GM19455 (cell line): ENCODE results near the gene ADAP2.
"Not testable (repeated sequence)": the region's sequence is repeated elsewhere in the genome, so short reads cannot be mapped to it uniquely, and the experiment has no call there.

Experiments used
- ATAC-seq: cut with Tn5 transposase; IDR thresholded peaks from one replicate; pipeline ENCODE4 v1.9.1; 2021; ENCODE audit not compliant: unreplicated experiment

Gene ADAP2

DNA sequence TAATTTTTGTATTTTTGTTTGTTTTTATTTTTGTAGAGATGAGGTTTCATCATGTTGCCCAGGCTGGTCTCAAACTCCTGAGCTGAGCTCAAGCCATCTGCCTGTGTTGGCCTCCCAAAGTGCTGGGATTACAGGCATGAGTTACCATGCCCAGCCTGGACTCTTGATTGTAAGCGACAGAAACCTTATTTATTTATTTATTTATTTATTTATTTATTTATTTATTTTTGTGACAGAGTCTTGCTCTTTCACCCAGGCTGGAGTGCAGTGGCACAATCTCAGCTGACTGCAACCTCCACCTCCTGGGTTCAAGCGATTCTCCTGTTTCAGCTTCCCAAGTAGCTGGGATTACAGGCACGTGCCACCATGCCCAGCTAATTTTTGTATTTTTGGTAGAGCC, 8.1 kb downstream of the ADAP2 start:
- not testable (repeated sequence) for ATAC-seq

DNA sequence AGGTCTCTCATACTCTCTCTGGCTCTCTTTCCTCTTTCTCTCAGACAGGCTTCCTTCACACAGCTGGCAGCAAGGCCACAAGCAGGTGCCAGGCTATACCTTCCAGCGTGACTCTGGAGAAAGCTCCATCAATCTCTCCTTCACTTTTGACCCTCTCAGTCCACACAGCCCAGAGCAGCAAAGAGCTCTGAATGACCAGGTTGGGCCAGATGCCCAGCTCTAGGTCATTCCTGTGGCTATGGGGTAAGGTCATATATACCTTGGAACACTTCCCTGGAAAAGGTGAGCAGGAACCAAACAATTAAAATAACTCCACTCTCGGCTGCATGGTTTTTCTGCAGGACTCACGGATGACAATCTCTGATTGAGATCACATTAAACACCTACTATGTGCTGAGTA, 8.8 kb downstream of the ADAP2 start:
- no peak for ATAC-seq

- ATAC-seq: not testable (repeated sequence)
These were observed 9.8 kb downstream of the ADAP2 start for GRCh38 chr17:30931582-30931981.

DNA sequence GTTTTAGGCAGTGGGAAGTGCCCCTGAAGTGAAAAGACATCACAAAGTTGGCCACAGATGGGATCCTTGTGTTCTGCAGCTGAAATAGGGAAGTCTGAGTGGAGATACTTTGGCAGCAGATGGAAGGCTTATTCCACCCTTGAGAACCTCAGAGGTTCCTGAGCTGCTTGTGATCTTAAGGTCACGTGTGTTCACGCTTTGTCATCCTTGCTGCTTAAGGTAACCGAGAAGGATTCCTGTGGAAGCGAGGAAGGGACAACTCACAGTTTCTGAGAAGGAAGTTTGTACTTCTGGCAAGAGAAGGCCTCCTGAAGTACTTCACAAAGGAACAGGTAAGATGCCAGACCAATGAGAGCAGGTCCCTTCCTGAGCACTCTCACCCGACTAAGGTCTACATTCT, 12.2 kb downstream of the ADAP2 start:
- no peak for ATAC-seq

- no peak for ATAC-seq
These were observed 17.4 kb downstream of the ADAP2 start for GRCh38 chr17:30939051-30939689.

DNA sequence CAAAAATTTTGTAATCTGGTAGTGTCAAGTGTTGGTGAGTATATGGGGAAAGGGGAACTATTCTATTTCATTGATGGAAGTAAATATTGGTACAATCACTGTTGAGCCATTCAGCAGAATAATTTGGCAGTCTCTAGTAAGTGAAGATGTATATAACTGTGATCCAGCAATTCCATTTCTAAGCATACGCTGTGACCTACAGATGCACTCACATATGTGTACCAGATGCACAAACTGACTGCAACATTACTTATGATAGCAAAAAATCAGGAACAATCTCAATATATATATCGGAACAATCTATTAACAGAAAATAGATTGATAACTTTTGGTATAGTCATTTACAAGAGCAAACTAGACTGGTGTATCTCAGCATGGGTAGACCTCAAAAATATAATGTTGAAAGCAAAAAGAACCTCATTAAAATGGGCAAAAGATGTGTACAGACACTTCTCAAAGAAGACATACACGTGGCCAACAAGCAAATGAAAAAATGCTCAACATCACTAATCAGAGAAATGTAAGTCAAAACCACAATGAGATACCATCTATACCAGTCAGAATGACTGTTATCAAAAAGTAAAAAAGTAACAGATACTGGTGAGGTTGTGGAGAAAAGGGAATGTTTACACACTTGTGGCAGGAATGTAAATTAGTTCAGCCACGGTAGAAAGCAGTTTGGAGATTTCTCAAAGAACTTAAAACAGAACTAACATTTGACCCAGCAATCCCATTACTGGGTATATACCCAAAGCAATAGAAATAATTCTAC, 20.7 kb downstream of the ADAP2 start:
- ATAC-seq: no peak

DNA sequence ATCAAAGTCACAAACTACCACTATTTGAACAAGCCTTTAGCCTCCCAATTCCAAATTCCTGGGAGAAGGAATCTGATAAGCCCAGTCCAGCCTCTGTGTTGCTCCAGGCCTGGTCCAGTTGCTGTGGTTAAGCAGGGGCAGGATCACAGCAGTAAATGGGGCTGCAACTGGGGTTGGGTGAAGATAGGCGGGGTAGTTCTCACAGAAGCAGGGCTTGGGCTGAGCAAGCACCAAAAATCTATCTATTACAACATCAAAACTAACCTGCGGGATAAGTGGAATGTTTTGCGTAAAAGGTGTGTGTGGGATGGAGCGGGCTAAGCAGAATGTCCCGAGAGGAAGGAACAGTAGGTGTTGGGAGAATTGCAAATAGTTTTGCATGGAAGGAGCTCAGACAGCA, 26.1 kb downstream of the ADAP2 start:
- ATAC-seq: no peak

DNA sequence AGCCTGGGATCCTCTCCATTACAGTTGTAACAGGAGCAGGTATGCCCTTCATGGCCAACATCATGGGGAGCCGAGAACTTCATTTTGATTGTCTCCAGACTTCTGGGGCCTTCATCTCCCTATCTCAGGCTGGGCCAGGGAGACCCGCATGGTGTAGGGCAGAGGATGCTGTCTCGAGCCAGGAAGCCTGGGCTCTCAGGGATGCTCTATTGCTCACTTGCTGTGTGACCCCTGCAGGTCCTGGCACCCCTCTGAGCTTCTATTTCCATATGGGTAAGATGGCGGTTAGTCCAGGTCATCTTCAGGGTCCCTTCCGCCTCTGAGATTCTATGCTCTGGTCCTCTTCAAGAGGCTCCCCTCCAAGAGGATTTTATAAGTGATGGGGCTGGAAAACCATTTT, 28.4 kb downstream of the ADAP2 start:
- no peak for ATAC-seq

DNA sequence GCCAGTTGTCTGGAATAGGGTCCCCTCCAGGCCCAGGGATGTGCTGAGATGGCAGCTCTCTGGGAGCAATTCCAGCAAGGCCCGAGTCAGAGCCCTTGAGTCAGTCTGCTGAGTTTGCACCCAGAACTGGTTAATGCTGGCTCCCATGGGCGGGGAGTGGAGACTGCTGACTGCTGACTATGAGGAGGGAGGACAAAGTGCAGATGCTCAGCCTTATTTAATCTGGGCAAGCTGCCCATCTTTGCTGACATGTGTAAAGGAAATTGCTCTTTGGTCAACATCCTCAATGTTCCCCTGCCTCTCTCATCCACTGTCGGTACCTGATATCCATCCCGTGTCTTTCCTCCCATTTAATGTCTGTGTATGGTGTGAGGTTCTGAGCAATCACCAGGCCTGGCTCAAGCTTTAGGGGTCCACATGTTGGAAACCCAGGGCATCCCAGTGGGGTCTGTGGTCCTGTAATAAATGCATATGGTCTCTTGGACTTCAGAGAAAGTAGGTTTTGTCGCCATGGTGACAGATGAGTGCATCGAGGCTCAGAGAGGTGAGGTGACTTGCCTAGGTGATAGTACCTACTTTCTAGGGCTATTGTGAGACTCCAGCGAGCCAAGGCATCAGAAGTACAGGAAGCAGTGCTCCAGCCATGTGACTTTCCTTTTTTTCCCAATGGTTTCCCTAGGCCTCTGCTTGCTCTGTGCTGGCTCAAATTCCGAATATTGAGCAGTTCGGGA, 29.1 kb downstream of the ADAP2 start:
- ATAC-seq: no peak

DNA sequence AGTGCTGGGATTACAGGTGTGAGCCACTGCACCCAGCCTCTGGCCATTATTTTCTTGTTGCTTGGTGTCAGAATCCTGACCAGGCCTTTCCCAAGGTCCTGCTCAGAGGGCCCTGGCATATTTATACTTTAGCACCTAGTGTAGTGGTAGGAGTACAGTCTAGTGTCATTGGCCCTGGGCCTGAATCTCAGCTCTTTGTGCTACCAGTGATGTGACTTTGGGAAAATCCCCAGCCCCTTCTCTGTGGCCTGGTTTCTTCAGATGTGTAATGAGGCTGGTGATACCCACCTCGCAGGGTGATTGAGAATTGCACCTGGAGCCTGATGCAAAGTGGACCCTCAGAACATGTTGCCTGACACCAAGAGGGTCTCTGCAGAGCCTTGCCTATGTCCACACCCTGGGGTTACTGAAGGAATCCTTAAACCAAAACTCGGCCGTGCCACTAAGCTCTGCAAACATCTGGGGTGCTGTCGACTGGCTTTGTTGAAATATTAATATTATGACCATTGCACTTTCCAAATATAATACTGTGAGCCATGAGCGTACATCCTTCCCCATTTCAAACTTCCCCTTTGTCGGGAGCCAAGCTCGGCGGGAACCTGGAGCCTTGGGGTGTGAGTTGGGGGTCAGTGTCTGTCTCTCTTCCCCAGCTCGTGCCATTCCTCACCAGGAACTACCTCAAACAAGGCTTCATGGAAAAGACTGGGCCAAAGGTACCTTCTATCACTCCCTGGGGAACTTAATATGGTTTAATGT, 31.1 kb downstream of the ADAP2 start:
- no peak for ATAC-seq

- no peak for ATAC-seq
These were observed 32.5 kb downstream of the ADAP2 start for GRCh38 chr17:30954046-30954830.

DNA sequence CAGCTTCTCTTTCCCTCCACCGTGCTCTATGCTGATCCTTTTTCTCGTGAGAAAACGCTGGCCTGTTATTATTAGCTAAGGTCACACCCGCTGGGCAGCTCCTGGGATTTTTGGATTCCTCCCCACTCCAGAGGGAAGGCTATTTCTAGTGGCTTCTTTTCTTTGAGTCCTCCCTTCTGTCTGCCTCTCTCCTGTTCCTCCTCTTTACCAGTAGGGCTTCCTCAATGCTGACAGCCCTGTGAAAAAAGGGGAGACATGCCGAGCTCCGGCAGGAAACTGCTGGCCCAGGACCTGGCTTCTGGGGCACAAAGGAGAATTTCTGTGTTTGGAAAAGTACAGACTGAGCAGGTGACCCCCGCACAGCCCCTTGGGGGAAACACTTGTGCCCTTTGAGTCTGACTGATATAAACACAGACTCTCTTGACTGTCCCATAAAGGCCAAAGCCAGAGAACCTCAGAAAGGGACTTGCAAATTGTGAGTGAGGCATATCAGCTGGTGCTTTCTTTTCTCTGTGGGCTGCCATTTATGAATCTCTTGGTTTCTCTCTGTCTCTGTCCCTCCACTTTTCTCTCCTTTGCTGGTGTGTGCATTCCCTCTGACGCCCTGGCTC, 35.1 kb downstream of the ADAP2 start:
- ATAC-seq: no peak

DNA sequence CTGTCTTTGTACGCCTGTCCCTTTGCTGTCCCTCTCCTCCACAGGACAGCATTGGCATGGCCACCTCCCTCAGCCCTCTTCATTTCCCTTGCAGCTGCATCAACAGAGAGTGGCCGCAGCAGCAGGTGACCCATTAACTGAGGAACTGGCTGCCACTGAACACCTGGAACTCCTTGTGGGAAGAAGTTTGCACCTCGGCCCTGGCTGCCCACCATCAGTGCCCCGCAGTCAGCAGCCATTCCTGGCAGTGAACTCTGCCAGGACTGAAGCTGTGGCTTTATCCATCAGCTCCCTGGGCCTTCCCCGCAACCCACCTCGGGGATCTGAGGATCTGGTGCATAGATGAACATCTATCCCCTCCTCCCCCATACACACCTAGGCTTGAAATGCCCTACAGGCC, 36.0 kb downstream of the ADAP2 start:
- no peak for ATAC-seq

GRCh38 chr17:30958187-30958586, 36.4 kb downstream of the ADAP2 start:
- no peak for ATAC-seq

- no peak for ATAC-seq
These were observed 39.8 kb downstream of the ADAP2 start for GRCh38 chr17:30961209-30962188.

- not testable (repeated sequence) for ATAC-seq
These were observed 42.6 kb downstream of the ADAP2 start for GRCh38 chr17:30964312-30964711.

DNA sequence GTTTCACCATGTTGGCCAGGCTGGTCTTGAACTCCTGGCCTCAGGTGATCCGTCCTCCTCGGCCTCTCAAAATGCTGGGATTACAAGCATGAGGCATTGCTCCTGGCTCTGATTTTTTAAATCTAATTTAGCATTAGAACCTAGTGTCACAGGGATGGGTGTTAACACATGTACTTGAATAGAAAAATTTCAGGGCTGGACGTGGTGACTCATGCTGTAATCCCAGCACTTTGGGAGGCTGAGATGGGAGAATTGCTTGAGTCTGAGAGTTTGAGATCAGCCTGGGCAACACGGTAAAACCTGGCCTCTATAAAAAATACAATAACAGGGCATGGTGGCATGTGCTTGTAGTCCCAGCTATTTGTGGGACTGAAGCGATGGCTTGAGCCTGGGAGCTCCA, 43.1 kb downstream of the ADAP2 start:
- ATAC-seq: no peak

- ATAC-seq: no peak
These were observed 43.9 kb downstream of the ADAP2 start for GRCh38 chr17:30965686-30966085.

DNA sequence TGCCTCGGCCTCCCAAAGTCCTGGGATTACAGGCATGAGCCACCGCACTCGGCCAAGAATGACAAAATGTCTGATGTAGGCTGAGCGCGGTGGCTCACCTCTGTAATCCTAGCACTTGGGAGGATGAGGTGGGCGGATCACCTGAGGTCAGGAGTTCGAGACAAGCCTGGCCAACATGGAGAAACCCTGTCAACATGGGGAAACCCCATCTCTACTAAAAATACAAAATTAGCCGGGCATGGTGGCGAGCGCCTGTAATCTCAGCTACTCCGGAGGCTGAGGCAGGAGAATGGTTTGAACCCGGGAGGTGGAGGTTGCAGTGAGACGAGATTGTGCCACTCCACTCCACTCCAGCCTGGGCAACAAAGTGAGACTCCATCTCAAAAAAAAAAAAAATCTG, 46.2 kb downstream of the ADAP2 start:
- ATAC-seq: not testable (repeated sequence)
